ENCODE results near the gene FNBP1. TPM values are rescaled to one million over a fixed set of nuclear protein-coding genes. Genes with fewer than 3 reads are reported as not detected.

The FNBP1 gene
- total RNA-seq: 13.5 and 15.3 TPM in 2 replicates

GRCh38 chr9:130042885-130043653, at the start of gene FNBP1:
Gene FNBP1 (minus strand): TSS chr9:130043189. CDS start chr9:130042975, 214 bp downstream.

DNA sequence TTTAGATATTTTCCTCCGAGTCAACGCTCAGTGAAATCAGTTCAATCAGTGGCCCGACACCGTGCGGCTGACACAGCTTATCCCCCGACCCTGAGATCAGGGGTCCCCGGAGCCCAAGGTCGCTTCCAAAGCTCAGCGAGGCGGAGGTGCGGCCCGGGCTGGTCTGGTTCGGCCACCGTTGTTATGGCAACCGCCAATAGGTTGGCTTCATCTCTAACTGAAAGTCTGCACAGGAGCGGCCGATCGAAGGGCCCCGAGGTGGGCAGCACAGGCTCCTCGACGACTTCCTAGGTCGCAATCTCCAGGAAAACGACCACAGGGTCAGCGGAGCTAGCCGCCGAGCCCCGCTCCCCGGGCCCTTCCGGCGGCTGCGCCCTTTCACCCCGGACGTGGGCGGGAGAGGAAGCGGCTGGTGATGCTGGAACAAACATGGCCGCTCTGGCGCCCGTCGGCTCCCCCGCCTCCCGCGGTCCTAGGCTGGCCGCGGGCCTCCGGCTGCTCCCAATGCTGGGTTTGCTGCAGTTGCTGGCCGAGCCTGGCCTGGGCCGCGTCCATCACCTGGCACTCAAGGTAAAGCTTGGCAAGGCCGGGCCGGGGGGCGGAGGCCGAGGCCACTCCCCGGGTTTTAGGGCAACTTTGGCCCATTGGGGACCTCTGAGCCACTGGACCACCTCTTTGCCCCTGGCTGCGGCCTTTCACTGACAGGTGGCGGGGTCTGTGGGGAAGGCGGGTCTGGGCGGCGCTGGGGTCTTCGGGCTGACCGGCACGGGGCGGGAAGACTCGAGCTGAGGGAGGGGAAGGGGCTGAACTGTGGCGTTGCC, 10.7 kb upstream of the FNBP1 start, which contains the start of gene GPR107:
TSS of gene GPR107 (plus strand) at position 403 of the 821 bp plus-strand sequence. CDS start at position 430, 27 bp downstream.

Other genes starting within 250 kb of the FNBP1 start
- 23.9 and 24.0 TPM in 2 replicates for gene TOR1B, start 240.0 kb downstream of the FNBP1 start, total RNA-seq
- 62.6 and 68.3 TPM in 2 replicates for gene TOR1A, start 219.1 kb downstream of the FNBP1 start, total RNA-seq
- gene C9orf78, start 207.9 kb downstream of the FNBP1 start, total RNA-seq: 50.6 and 57.3 TPM in 2 replicates
- gene USP20, start 207.7 kb downstream of the FNBP1 start, total RNA-seq: 11.9 and 15.0 TPM in 2 replicates
- 16.2 and 16.9 TPM in 2 replicates for gene GPR107, start 10.7 kb upstream of the FNBP1 start, total RNA-seq
- 24.8 and 27.8 TPM in 2 replicates for gene NCS1, start 129.2 kb upstream of the FNBP1 start, total RNA-seq
- 0.07 TPM in 1 of 2 replicates, not detected in the other for gene HMCN2, start 222.6 kb upstream of the FNBP1 start, total RNA-seq

Data from mammary microvascular endothelial cell (primary cell).